ENCODE results near the gene PSME2. TPM values are rescaled to one million over a fixed set of nuclear protein-coding genes. Genes with fewer than 3 reads are reported as not detected.

Gene PSME2
- total and polyA plus RNA-seq, 2 of the 13 experiments (the other 11 are each of a cell fraction or from before 2014, with no cell fraction given) = 332 to 716 TPM

- no peak for TF ChIP-seq ZNF776 (CRISPR knock-in tag; IDR thresholded peaks at IDR 0.05)
- no peak for TF ChIP-seq ZNF3 (CRISPR knock-in tag; IDR thresholded peaks at IDR 0.05)
- TF ChIP-seq MED8 (CRISPR knock-in tag; IDR thresholded peaks at IDR 0.05; ENCODE audit: insufficient replicate concordance) = no peak
- 0 out of 2 replicates have a peak, but pooled peaks have one; percentile 3 for TF ChIP-seq PPARG (CRISPR knock-in tag; conservative IDR thresholded peaks at IDR 0.05)
- TF ChIP-seq EP300 (IDR thresholded peaks at IDR 0.05; ENCODE audit: low read depth in 2 of 2, low read length in 2 of 2) = no peak
- 0 out of 2 replicates have a peak, but pooled peaks have one; percentile 26 for TF ChIP-seq EP300 (CRISPR knock-in tag; IDR thresholded peaks at IDR 0.05; ENCODE audit: borderline replicate concordance)
- TF ChIP-seq ATRX (CRISPR knock-in tag; IDR thresholded peaks at IDR 0.05; ENCODE audit: borderline replicate concordance) = no peak
- peak; percentile 86 for TF ChIP-seq AGO2 (optimal IDR thresholded peaks at IDR 0.05; ENCODE audit: low read depth, low read length)
- no peak for TF ChIP-seq ZNF557 (CRISPR knock-in tag; IDR thresholded peaks at IDR 0.05)
- no peak for TF ChIP-seq EEA1 (CRISPR knock-in tag; IDR thresholded peaks at IDR 0.05; ENCODE audit: borderline replicate concordance)
- peak in 1 of 2 experiments; percentile 44; a peak in 1 of 4 replicates for TF ChIP-seq NR2F1 (CRISPR knock-in tag; IDR thresholded peaks at IDR 0.05)
- 0 out of 2 replicates have a peak, but pooled peaks have one; percentile 17 for TF ChIP-seq GABPB1 (CRISPR knock-in tag; IDR thresholded peaks at IDR 0.05)
- no peak for TF ChIP-seq ZMYM4 (CRISPR knock-in tag; IDR thresholded peaks at IDR 0.05)
- no peak for TF ChIP-seq JARID2 (CRISPR knock-in tag; IDR thresholded peaks at IDR 0.05; ENCODE audit: insufficient replicate concordance)
- TF ChIP-seq MAFK (conservative IDR thresholded peaks at IDR 0.05 in 1 of 2, IDR thresholded peaks at IDR 0.05 in 1 of 2; ENCODE audit: low read length in 2 of 2) = no peak
- no peak for TF ChIP-seq ATAD3A (CRISPR knock-in tag; IDR thresholded peaks at IDR 0.05)
- no peak for TF ChIP-seq ZNF280D (CRISPR knock-in tag; IDR thresholded peaks at IDR 0.05)
- TF ChIP-seq KDM1A (CRISPR knock-in tag; IDR thresholded peaks at IDR 0.05) = no peak
- TF ChIP-seq MLX (CRISPR knock-in tag; IDR thresholded peaks at IDR 0.05) = no peak
- no peak; the same call in 1 of the 2 replicates for TF ChIP-seq TMF1 (CRISPR knock-in tag; IDR thresholded peaks at IDR 0.05; ENCODE audit: low read depth)
- no peak; the same call in 1 of the 2 replicates for TF ChIP-seq HOMEZ (CRISPR knock-in tag; IDR thresholded peaks at IDR 0.05; ENCODE audit: low read depth)
- no peak for TF ChIP-seq ZKSCAN1 (IDR thresholded peaks at IDR 0.05; ENCODE audit: low read length)
- TF ChIP-seq CREB1 (IDR thresholded peaks at IDR 0.05) = peak; percentile 15; the same call in 1 of the 2 replicates
- TF ChIP-seq CREB1 (CRISPR knock-in tag; IDR thresholded peaks at IDR 0.05) = no peak
- TF ChIP-seq ZFX (CRISPR knock-in tag; IDR thresholded peaks at IDR 0.05; ENCODE audit: low read depth) = peak; percentile 64; the same call in 1 of the 2 replicates
- 0 out of 2 replicates have a peak, but pooled peaks have one; percentile 9 for TF ChIP-seq SAFB2 (CRISPR knock-in tag; IDR thresholded peaks at IDR 0.05; ENCODE audit: borderline replicate concordance, low read depth)
Measured at GRCh38 chr14:24138396-24139271, 7.8 kb downstream of the PSME2 start (continued).
